SK-N-SH treated with all-trans-retinoic acid at 6 μM for 48 hours (cell line): ENCODE data around the gene ZDHHC9.

ENCODE experiments used
- ATAC-seq: fragments of 200-7000 bp; cut with Tn5 transposase; 3 replicates; pipeline ENCODE4 v1.9.1; 2020; ENCODE audit warnings: mild to moderate bottlenecking, moderate library complexity
- ARNTL ChIP-seq: fragments of 450-650 bp; formaldehyde crosslinking; IDR thresholded peaks from 2 replicates; pipeline ENCODE4 v1.5.0; 2020; ENCODE audit warnings: low read depth, mild to moderate bottlenecking, moderate library complexity, borderline replicate concordance
- BACH2 ChIP-seq: fragments of 250-450 bp; sonication (Bioruptor Pico); IDR thresholded peaks from 2 replicates; pipeline ENCODE4 v1.9.0; 2021; ENCODE audit warnings: mild to moderate bottlenecking, borderline replicate concordance
- CSDC2 ChIP-seq: fragments of 250-450 bp; sonication (Bioruptor Pico); IDR thresholded peaks from 2 replicates; pipeline ENCODE4 v1.5.0; 2020; ENCODE audit warnings: mild to moderate bottlenecking, moderate library complexity
- ESRRG ChIP-seq: fragments of 250-450 bp; sonication (Bioruptor Pico); IDR thresholded peaks from 2 replicates; pipeline ENCODE4 v1.6.1; 2021; ENCODE audit warnings: mild to moderate bottlenecking
- GLIS3 ChIP-seq: fragments of 250-450 bp; sonication (Bioruptor Pico); IDR thresholded peaks from 2 replicates; pipeline ENCODE4 v1.5.0; 2020; ENCODE audit warnings: mild to moderate bottlenecking, moderate library complexity
- OSR1 ChIP-seq: fragments of 250-450 bp; sonication (Bioruptor Pico); IDR thresholded peaks from 2 replicates; pipeline ENCODE4 v1.8.0; 2022; ENCODE audit warnings: moderate library complexity, mild to moderate bottlenecking, inconsistent platforms
- POU6F1 ChIP-seq: fragments of 250-450 bp; sonication (Bioruptor Pico); IDR thresholded peaks from 2 replicates; pipeline ENCODE4 v1.8.0; 2021; ENCODE audit warnings: low read depth, mild to moderate bottlenecking, moderate library complexity, borderline replicate concordance
- PPARA ChIP-seq: fragments of 250-450 bp; sonication (Bioruptor Pico); IDR thresholded peaks from 2 replicates; pipeline ENCODE4 v1.5.0; 2020; ENCODE audit warnings: mild to moderate bottlenecking, borderline replicate concordance
- RARB ChIP-seq: fragments of 250-450 bp; sonication (Bioruptor Pico); IDR thresholded peaks from 2 replicates; pipeline ENCODE4 v1.8.0; 2021; ENCODE audit warnings: mild to moderate bottlenecking, moderate library complexity
- SNAI2 ChIP-seq: fragments of 250-450 bp; sonication (Bioruptor Pico); IDR thresholded peaks from 2 replicates; pipeline ENCODE4 v1.5.0; 2020; ENCODE audit warnings: mild to moderate bottlenecking, moderate library complexity
- TCF4 ChIP-seq: fragments of 250-450 bp; sonication (Bioruptor Pico); IDR thresholded peaks from 2 replicates; pipeline ENCODE4 v1.8.0; 2021; ENCODE audit warnings: mild to moderate bottlenecking, moderate library complexity, borderline replicate concordance
- ZC3H10 ChIP-seq: fragments of 250-450 bp; sonication (Bioruptor Pico); IDR thresholded peaks from 2 replicates; pipeline ENCODE4 v1.5.1; 2021; ENCODE audit warnings: mild to moderate bottlenecking, moderate library complexity
- ZFP3 ChIP-seq: fragments of 250-450 bp; sonication (Bioruptor Pico); IDR thresholded peaks from 2 replicates; pipeline ENCODE4 v1.5.0; 2020; ENCODE audit warnings: mild to moderate bottlenecking, moderate library complexity
- ZFP30 ChIP-seq: fragments of 450-650 bp; formaldehyde crosslinking; IDR thresholded peaks from 2 replicates; pipeline ENCODE4 v1.5.0; 2022; ENCODE audit warnings: mild to moderate bottlenecking, moderate library complexity
- ZNF565 ChIP-seq: fragments of 450-650 bp; formaldehyde crosslinking; conservative IDR thresholded peaks from 2 replicates; pipeline ENCODE4 v1.5.0; 2020; ENCODE audit warnings: low read depth, mild to moderate bottlenecking, moderate library complexity
- ZNF70 ChIP-seq: fragments of 450-650 bp; formaldehyde crosslinking; IDR thresholded peaks from 2 replicates; pipeline ENCODE4 v1.5.0; 2020; ENCODE audit warnings: mild to moderate bottlenecking, moderate library complexity
- ZNF8 ChIP-seq: fragments of 450-650 bp; formaldehyde crosslinking; IDR thresholded peaks from 2 replicates; pipeline ENCODE4 v1.5.0; 2020; ENCODE audit warnings: mild to moderate bottlenecking, moderate library complexity
- TF ChIP-seq, protein P1 (sequence below): fragments of 250-450 bp; sonication (Bioruptor Pico); IDR thresholded peaks from 2 replicates; pipeline ENCODE4 v1.8.0; 2020; ENCODE audit warnings: mild to moderate bottlenecking, moderate library complexity, borderline replicate concordance
- TF ChIP-seq, protein P2 (sequence below): fragments of 250-450 bp; sonication (Bioruptor Pico); IDR thresholded peaks from 2 replicates; pipeline ENCODE4 v1.5.1; 2021; ENCODE audit warnings: mild to moderate bottlenecking, moderate library complexity
- TF ChIP-seq, protein P3 (sequence below): fragments of 250-450 bp; sonication (Bioruptor Pico); IDR thresholded peaks from 2 replicates; pipeline ENCODE4 v1.5.1; 2020; ENCODE audit warnings: low read depth, mild to moderate bottlenecking, moderate library complexity

The ZDHHC9 gene

DNA sequence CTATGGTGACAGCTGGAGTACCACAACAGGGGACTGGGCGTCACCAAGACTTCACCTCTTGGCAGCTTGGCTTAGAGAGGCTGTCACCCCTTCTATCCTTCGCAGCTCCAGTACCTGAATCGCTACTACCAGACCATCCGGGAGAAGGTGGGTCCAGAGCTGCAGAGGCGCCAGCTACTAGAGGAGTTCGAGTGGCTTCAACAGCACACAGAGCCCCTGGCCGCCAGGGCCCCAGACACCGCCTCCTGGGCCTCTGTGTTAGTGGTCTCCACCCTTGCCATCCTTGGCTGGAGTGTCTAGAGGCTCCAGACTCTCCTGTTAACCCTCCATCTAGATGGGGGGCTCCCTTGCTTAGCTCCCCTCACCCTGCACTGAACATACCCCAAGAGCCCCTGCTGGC is 75.5 kb downstream of the ZDHHC9 start (continued):
- TF ChIP-seq, protein P1, sequence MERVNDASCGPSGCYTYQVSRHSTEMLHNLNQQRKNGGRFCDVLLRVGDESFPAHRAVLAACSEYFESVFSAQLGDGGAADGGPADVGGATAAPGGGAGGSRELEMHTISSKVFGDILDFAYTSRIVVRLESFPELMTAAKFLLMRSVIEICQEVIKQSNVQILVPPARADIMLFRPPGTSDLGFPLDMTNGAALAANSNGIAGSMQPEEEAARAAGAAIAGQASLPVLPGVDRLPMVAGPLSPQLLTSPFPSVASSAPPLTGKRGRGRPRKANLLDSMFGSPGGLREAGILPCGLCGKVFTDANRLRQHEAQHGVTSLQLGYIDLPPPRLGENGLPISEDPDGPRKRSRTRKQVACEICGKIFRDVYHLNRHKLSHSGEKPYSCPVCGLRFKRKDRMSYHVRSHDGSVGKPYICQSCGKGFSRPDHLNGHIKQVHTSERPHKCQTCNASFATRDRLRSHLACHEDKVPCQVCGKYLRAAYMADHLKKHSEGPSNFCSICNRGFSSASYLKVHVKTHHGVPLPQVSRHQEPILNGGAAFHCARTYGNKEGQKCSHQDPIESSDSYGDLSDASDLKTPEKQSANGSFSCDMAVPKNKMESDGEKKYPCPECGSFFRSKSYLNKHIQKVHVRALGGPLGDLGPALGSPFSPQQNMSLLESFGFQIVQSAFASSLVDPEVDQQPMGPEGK (CRISPR knock-in tag) = no peak

DNA sequence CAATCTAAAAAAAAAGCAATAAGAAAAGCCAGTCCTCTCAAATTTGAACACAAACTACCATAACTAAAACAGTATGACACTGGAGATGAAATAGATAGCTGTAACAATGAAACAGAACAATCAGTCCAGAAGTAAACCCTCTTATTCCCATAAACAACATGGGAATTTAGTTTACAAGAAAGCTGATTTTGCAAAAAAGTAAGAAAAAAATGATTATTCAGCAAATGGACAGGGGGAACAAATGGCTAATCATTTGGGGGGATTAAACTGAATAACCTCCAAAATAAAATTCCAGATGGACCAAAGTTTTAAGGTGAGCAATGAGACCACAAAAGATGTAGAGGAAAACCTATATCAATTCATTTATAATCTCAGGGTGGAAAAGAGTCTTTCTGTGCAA is 80.0 kb downstream of the ZDHHC9 start:
- no peak for ATAC-seq
- TF ChIP-seq TCF4 (CRISPR knock-in tag) = no peak

- no peak for TF ChIP-seq TCF4 (CRISPR knock-in tag)
- ATAC-seq = no peak
These were observed 81.2 kb downstream of the ZDHHC9 start for GRCh38 chrX:129762448-129762847.

GRCh38 chrX:129761596-129761995 is 82.1 kb downstream of the ZDHHC9 start:
- no peak for ATAC-seq
- TF ChIP-seq OSR1 (CRISPR knock-in tag) (no peak), PPARA (no peak), SNAI2 (CRISPR knock-in tag) (no peak)

GRCh38 chrX:129760981-129761380 is 82.7 kb downstream of the ZDHHC9 start:
- no peak for TF ChIP-seq GLIS3 (CRISPR knock-in tag)
- no peak for TF ChIP-seq ZFP3 (CRISPR knock-in tag)
- TF ChIP-seq, protein P2, sequence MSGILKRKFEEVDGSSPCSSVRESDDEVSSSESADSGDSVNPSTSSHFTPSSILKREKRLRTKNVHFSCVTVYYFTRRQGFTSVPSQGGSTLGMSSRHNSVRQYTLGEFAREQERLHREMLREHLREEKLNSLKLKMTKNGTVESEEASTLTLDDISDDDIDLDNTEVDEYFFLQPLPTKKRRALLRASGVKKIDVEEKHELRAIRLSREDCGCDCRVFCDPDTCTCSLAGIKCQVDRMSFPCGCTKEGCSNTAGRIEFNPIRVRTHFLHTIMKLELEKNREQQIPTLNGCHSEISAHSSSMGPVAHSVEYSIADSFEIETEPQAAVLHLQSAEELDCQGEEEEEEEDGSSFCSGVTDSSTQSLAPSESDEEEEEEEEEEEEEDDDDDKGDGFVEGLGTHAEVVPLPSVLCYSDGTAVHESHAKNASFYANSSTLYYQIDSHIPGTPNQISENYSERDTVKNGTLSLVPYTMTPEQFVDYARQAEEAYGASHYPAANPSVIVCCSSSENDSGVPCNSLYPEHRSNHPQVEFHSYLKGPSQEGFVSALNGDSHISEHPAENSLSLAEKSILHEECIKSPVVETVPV (CRISPR knock-in tag) = no peak
- TF ChIP-seq, protein P3, sequence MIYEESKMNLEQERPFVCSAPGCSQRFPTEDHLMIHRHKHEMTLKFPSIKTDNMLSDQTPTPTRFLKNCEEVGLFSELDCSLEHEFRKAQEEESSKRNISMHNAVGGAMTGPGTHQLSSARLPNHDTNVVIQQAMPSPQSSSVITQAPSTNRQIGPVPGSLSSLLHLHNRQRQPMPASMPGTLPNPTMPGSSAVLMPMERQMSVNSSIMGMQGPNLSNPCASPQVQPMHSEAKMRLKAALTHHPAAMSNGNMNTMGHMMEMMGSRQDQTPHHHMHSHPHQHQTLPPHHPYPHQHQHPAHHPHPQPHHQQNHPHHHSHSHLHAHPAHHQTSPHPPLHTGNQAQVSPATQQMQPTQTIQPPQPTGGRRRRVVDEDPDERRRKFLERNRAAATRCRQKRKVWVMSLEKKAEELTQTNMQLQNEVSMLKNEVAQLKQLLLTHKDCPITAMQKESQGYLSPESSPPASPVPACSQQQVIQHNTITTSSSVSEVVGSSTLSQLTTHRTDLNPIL (CRISPR knock-in tag) = no peak
- TF ChIP-seq POU6F1 = no peak
- no peak for TF ChIP-seq ZNF70
- TF ChIP-seq ZNF8 (CRISPR knock-in tag) = no peak
- TF ChIP-seq ZNF565 (CRISPR knock-in tag) = no peak
- no peak for TF ChIP-seq PPARA
- TF ChIP-seq CSDC2 (CRISPR knock-in tag) = no peak
- no peak for TF ChIP-seq ZFP30
- TF ChIP-seq ARNTL = no peak
- TF ChIP-seq RARB = no peak
- TF ChIP-seq SNAI2 (CRISPR knock-in tag) = no peak
- TF ChIP-seq OSR1 (CRISPR knock-in tag) = no peak
- TF ChIP-seq ZC3H10 (CRISPR knock-in tag) = no peak
- TF ChIP-seq BACH2 (CRISPR knock-in tag) = no peak
- TF ChIP-seq, protein P1 (CRISPR knock-in tag) = no peak
- TF ChIP-seq ESRRG (CRISPR knock-in tag) = no peak
- no peak for ATAC-seq
